Smooth muscle cell of the brain vasculature (primary cell): ENCODE data around the gene CADM1.

ENCODE experiments used
- DNase-seq: peaks from one replicate; pipeline ENCODE4 v3.0.0-alpha.2; 2012; ENCODE audit warnings: low read depth, low spot score

Gene CADM1

GRCh38 chr11:115352805-115353485 is 151.3 kb downstream of the CADM1 start:
- no peak for DNase-seq

GRCh38 chr11:115349335-115350017 is 154.7 kb downstream of the CADM1 start:
- DNase-seq, result no peak

GRCh38 chr11:115348416-115348815 is 155.8 kb downstream of the CADM1 start:
- DNase-seq, result no peak

GRCh38 chr11:115347106-115347505 is 157.1 kb downstream of the CADM1 start:
- DNase-seq, result no peak

GRCh38 chr11:115345840-115346239 is 158.4 kb downstream of the CADM1 start:
- no peak for DNase-seq

GRCh38 chr11:115345361-115345760 is 158.9 kb downstream of the CADM1 start:
- no peak for DNase-seq

GRCh38 chr11:115344846-115345245 is 159.4 kb downstream of the CADM1 start:
- no peak for DNase-seq

GRCh38 chr11:115342142-115342541 is 162.1 kb downstream of the CADM1 start:
- no peak for DNase-seq

GRCh38 chr11:115340874-115341273 is 163.3 kb downstream of the CADM1 start:
- DNase-seq, result no peak

- DNase-seq, result no peak
These were observed 165.7 kb downstream of the CADM1 start for GRCh38 chr11:115338476-115338875.

- no peak for DNase-seq
These were observed 169.1 kb downstream of the CADM1 start for GRCh38 chr11:115334932-115335788.

GRCh38 chr11:115333949-115334348 is 170.3 kb downstream of the CADM1 start:
- DNase-seq, result no peak

GRCh38 chr11:115333121-115333520 is 171.1 kb downstream of the CADM1 start:
- DNase-seq, result no peak

GRCh38 chr11:115330684-115331482 is 173.3 kb downstream of the CADM1 start:
- no peak for DNase-seq

GRCh38 chr11:115326526-115326925 is 177.7 kb downstream of the CADM1 start:
- no peak for DNase-seq

GRCh38 chr11:115325523-115325922 is 178.7 kb downstream of the CADM1 start:
- DNase-seq, result no peak

- DNase-seq, result no peak
These were observed 179.4 kb downstream of the CADM1 start for GRCh38 chr11:115324581-115325432.

GRCh38 chr11:115322553-115323203 is 181.5 kb downstream of the CADM1 start:
- DNase-seq, result no peak

- DNase-seq, result no peak
These were observed 182.5 kb downstream of the CADM1 start for GRCh38 chr11:115321605-115322289.
